Kidney glomerular epithelial cell (primary cell): ENCODE results near the gene EXOC2.

Experiments
- DNase-seq: peaks from one replicate; lab custom pipeline; 2025; lab: John Stamatoyannopoulos, UW

The EXOC2 gene

GRCh38 chr6:446418-447366 is 246.2 kb downstream of the EXOC2 start:
- DNase-seq: no peak

DNA sequence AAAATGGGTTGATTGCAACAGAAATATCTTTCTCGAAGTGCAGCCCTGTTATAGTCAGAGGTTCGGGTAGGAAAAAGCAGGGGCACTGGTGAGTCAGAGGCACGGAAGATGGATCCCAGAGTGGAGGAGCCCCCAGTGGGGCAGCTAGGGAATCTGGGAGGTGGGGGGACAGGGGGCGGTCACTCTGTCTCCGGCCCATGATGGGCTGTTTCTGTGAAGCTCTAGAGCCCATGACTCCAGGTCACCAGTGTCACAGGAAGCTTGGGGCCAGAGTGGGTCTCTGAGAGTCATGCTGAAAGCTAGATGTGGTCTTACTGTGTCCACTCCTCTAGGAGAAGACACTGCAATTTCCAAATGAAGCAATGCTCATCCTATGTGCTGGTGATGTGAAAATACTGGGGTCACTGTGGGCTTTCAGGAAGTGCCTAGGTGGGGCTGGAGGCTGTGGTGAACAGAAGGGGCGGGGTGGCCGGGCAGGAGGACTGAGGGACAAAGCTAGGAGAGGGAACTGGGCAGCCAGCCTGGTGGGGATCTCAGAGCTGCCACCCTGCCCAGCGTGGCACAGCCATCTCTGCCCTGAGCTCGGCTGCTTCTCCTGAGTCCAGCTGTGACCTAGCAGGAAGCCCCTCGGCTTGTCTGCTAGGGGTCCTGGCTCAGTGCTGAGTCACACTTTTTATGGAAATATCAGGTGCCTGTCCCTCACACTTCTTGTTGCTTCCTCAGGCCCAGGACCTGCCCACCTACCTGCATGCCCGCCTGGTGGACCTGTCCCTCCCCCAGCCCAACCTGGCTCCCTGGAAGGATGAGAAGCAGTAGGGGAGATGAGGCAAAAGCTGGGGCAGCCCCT is 247.1 kb downstream of the EXOC2 start:
- no peak for DNase-seq

- no peak for DNase-seq
Observed at GRCh38 chr6:444653-445275, 248.2 kb downstream of the EXOC2 start.

DNA sequence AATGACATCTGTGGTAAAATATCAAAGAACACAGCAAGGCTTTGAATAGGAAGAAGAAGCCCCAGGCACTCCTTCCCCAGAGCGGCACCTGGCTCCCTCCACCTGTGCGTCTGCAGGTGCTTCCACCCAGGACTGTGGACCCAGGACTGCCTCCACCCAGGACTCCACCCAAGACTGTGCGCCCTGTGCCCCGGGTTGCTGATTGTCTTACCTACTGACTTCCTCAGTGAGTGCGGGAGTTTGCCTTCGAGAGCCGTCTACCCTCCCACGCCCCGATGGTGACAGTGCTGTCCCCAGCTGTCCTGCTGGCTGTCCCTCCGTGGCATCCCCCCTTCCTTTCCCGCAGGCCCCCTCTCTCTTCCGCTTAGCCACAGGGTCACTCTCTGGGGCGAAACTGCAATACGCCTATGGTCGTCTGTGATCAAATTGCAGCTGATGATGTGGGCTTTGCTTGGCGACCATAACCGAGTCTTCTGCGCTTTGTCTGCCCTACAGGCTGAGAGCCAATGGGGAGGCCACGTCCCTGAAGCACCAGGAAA is 249.2 kb downstream of the EXOC2 start:
- DNase-seq: no peak

GRCh38 chr6:441126-441920 is 251.6 kb downstream of the EXOC2 start:
- no peak for DNase-seq

DNA sequence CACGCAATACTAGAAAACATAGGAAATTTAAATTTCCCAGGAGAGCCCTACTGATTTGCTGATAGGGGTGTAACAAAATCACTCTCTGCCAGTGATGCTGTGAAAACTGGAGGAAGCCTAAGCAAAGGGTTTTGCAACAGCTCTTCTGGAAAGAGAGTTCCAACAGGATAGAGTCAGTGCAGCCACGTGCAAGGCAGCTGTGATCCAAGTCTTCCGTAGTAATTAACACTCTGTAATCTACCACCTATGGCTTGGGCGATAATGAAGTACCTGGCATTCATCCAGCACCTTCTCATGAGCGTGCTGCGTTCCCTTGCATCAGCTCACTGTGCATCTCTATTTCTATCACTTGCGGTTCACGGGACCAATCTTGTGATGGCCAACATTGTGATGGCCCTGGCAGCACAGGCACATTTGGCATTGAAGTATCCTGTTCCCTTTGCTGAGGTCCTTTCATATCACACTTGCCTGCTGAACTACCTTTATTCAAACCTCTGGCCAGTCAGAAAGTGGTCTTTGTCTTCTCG is 253.2 kb downstream of the EXOC2 start:
- no peak for DNase-seq

- no peak for DNase-seq
Observed at GRCh38 chr6:438634-439170, 254.2 kb downstream of the EXOC2 start.

GRCh38 chr6:437037-437392 is 255.9 kb downstream of the EXOC2 start:
- no peak for DNase-seq

DNA sequence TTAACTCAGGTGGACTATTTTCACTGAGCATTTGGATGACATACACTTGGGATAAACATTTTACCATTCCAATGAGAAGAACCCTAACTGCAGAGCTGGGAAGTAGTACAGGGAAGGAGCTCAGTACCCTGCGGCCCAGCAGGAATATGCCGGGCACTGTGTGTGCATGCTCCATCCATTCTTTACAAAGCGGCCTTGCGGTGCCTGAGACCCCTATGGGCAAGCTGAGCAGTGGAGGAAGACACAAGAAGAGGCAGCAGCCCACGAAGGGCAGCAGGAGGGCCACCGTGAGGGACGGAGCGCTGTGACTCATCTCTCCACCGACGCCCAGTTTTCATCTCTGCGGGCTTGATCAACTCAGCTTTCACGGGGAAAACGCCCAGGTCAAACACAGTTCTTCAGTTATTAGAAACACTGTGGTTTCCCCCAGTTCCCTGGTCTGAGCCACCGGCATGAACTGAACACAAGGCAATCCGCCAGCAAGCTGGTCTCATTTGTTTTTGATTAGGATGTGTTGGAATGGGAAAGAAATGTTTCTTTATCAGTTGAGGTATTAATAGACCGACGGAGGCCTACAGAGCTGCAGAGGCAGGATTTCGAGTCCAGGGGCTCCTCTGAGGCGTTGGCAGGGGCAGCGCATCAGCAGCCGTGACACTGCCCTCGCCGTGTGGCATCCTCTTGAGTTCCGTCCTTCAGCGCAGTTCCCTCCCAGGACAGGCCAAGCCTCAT is 256.5 kb downstream of the EXOC2 start:
- DNase-seq: no peak

DNA sequence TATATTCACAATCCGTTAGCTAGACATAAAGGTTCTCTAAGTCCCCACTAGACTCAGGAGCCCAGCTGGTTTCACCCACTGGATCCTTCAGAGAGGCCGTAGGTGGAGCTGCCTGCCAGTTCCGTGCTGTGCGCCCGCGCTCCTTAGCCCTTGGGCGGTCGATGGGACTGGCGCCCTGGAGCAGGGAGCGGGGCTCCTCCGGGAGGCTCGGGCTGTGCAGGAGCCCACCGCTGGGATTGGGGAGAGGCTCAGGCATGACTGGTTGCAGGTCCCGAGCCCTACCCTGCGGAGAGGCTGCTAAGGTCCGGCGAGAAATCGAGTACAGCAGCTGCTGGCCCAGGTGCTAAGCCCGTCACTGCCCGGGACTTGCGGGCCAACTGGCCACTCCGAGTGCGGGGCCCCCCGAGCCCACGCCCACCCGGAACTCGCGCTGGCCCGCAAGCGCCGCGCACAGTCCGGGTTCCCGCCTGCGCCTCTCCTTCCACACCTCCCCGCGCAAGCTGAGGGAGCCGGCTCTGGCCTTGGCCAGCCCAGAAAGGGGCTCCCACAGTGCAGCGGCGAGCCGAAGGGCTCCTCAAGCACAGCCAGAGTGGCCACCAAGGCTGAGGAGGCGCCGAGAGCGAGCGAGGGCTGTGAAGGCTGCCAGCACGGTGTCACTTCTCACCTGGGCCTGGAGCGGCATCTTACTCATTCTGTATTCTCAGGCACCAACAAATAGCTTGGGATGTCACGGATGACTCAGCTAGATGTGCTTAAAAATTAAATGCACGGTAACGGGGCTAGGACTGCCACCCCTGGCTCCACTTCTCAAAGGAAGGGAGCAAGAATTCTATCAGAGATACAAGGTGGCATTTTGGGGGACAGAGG is 257.3 kb downstream of the EXOC2 start:
- no peak for DNase-seq
